ENCODE results near the gene SLC7A10.

GRCh38 chr19:33248954-33249613 lies 23.4 kb upstream of the SLC7A10 start:
- no peak for TF ChIP-seq ZFX (IDR thresholded peaks at IDR 0.05; ENCODE audit: borderline replicate concordance)
- TF ChIP-seq, protein P1, sequence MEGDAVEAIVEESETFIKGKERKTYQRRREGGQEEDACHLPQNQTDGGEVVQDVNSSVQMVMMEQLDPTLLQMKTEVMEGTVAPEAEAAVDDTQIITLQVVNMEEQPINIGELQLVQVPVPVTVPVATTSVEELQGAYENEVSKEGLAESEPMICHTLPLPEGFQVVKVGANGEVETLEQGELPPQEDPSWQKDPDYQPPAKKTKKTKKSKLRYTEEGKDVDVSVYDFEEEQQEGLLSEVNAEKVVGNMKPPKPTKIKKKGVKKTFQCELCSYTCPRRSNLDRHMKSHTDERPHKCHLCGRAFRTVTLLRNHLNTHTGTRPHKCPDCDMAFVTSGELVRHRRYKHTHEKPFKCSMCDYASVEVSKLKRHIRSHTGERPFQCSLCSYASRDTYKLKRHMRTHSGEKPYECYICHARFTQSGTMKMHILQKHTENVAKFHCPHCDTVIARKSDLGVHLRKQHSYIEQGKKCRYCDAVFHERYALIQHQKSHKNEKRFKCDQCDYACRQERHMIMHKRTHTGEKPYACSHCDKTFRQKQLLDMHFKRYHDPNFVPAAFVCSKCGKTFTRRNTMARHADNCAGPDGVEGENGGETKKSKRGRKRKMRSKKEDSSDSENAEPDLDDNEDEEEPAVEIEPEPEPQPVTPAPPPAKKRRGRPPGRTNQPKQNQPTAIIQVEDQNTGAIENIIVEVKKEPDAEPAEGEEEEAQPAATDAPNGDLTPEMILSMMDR (IDR thresholded peaks at IDR 0.05), result peak; percentile 10; the same call in 1 of the 2 replicates
